ENCODE data around the gene SUDS3. TPM values are rescaled to one million over a fixed set of nuclear protein-coding genes. Genes with fewer than 3 reads are reported as not detected.

The SUDS3 gene
- total and polyA plus RNA-seq, 8 donors = 10.6 to 26.8 (median 15.0) TPM

DNA sequence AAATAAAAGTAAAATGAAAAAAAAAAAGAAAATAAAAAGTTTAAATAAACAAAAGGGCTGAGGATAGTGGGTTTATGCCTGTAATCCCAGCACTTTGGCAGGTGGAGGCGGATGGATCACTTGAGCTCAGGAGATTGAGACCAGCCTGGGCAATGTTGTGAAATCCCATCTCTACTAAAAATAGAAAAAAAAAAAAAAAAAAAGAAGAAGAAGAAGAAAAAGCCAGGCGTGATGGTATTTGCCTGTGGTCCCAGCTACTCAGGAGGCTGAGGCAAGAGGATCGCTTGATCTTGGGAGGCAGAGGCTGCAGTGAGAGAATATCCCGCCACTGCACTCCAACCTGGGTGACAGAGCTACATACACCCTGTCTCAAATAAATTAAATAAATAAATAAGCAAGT is 7.5 kb upstream of the SUDS3 start:
- no peak overlapping the region for H3K27ac ChIP-seq
- H3K27me3 ChIP-seq = no peaks in the 10 kb centered on the region
- peaks cover 3 to 5% (median 5%) of the 10 kb centered on the region in 3 donors for H3K4me1 ChIP-seq
- 94 to 95% methylated on average over 4 of the region's 4 CpGs for WGBS, 2 donors
- H3K4me3 ChIP-seq = no peak overlapping the region
- no peak for FAIRE-seq
- intact Hi-C loops (cut with DNase I) = no loop called here
- no peak for ATAC-seq
- no peaks in the 10 kb centered on the region for H3K9me3 ChIP-seq
- no peaks in the 10 kb centered on the region for H3K36me3 ChIP-seq
- no peak for DNase-seq
- TF ChIP-seq, protein P1, sequence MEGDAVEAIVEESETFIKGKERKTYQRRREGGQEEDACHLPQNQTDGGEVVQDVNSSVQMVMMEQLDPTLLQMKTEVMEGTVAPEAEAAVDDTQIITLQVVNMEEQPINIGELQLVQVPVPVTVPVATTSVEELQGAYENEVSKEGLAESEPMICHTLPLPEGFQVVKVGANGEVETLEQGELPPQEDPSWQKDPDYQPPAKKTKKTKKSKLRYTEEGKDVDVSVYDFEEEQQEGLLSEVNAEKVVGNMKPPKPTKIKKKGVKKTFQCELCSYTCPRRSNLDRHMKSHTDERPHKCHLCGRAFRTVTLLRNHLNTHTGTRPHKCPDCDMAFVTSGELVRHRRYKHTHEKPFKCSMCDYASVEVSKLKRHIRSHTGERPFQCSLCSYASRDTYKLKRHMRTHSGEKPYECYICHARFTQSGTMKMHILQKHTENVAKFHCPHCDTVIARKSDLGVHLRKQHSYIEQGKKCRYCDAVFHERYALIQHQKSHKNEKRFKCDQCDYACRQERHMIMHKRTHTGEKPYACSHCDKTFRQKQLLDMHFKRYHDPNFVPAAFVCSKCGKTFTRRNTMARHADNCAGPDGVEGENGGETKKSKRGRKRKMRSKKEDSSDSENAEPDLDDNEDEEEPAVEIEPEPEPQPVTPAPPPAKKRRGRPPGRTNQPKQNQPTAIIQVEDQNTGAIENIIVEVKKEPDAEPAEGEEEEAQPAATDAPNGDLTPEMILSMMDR (IDR thresholded peaks at IDR 0.05) = no peak

DNA sequence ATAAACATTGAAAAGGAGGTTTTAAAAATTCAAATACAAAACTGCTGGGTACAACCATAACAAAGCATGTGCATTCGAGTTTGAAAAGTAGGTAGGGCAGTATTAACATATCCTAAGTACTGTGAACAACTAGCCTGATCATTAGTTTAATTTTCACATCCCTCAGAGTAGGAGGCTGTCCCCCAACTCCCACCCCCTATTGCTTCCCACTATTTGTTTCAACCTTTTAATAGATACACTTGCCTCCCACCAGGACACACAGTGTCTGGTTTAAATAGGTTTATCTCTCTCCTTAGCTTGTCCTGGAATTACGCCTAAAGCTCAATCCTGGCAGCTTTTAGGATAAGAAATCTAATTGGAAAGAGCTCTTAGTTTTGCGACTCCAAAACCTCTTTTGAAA is 5.8 kb upstream of the SUDS3 start:
- ATAC-seq (no peak), FAIRE-seq (no peak), DNase-seq (no peak)
- Histone ChIP-seq H3K9me3 (no peaks in the 10 kb centered on the region), H3K36me3 (no peaks in the 10 kb centered on the region), H3K4me1 (peaks cover 7 to 9% (median 8%) of the 10 kb centered on the region in 3 donors), H3K4me3 (peak overlapping the region in 2 of 4 donors; percentile 68 to 89), H3K27ac (no peak overlapping the region), H3K27me3 (no peaks in the 10 kb centered on the region)
- TF ChIP-seq, protein P1 (IDR thresholded peaks at IDR 0.05) = no peak
- WGBS, 2 donors = 13 to 14% methylated on average over 3 of the region's 3 CpGs
- intact Hi-C loops (cut with DNase I) = loop anchor here in 1 of 3 donors (10.0 kb wide), 3 partner anchors 186 to 496 kb away; no protein-coding TSS in a partner anchor

DNA sequence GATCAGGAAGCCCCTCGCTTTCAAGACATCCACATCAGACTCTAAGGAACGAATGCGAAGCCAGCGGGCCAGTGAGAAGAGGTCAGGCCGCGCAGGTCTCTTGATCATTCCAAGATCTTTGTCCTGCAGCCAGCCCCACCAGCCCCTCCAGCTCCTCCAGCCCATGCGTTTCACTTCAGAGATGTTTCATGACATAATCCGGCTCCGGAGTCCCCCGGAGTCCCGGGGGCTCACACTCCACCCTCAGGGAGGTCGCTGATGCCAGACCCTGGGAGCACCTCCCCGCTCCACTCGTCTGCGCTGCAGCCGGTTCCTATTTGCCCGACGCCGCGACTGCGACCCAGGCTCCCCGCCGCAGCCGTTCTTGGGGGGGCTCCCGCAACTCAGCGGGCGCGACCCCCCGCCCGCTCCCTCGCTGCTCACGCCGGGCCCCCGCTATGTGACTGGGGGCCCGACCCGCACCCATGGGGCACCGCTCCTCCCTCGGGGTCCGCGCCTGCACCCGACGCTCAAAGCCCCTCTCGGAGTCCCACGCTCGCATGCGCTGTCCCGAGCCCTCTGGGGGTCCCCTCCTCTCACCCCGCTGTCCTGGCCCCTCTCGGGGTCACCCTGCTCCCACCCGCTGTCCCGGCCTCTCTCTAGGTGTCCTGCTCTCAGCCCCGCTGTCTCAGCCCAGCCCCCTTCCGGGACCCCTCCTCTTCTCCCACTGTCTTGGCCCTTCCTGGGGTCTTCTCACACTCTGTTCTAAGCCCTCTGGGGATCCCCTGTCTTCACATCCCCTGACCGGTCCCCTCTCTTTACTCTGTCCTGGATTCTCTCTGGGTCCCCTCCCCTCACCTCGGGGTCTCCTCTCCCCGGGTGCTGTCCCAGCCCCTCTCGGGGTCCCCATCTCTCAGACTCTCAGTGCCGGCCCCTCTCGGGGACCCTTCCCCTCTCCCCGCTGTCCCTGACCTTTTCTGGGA is 4.8 kb upstream of the SUDS3 start:
- Histone ChIP-seq H3K4me1 (peaks cover 7 to 12% (median 8%) of the 10 kb centered on the region in 3 donors), H3K9me3 (no peaks in the 10 kb centered on the region), H3K27me3 (no peaks in the 10 kb centered on the region), H3K27ac (no peak overlapping the region), H3K36me3 (no peaks in the 10 kb centered on the region), H3K4me3 (peak overlapping the region; percentile 68 to 93 (median 87))
- 0% methylated on average over 52 to 60 of the region's 60 CpGs for WGBS, 2 donors
- intact Hi-C loops (cut with DNase I) = loop anchor here in 1 of 3 donors (10.0 kb wide), 3 partner anchors 187 to 497 kb away; no protein-coding TSS in a partner anchor
- ATAC-seq (no peak), DNase-seq (peak in 5 of 6 donors; percentile 26 to 75 (median 40)), FAIRE-seq (no peak)
- TF ChIP-seq, protein P1 (IDR thresholded peaks at IDR 0.05) = no peak

DNA sequence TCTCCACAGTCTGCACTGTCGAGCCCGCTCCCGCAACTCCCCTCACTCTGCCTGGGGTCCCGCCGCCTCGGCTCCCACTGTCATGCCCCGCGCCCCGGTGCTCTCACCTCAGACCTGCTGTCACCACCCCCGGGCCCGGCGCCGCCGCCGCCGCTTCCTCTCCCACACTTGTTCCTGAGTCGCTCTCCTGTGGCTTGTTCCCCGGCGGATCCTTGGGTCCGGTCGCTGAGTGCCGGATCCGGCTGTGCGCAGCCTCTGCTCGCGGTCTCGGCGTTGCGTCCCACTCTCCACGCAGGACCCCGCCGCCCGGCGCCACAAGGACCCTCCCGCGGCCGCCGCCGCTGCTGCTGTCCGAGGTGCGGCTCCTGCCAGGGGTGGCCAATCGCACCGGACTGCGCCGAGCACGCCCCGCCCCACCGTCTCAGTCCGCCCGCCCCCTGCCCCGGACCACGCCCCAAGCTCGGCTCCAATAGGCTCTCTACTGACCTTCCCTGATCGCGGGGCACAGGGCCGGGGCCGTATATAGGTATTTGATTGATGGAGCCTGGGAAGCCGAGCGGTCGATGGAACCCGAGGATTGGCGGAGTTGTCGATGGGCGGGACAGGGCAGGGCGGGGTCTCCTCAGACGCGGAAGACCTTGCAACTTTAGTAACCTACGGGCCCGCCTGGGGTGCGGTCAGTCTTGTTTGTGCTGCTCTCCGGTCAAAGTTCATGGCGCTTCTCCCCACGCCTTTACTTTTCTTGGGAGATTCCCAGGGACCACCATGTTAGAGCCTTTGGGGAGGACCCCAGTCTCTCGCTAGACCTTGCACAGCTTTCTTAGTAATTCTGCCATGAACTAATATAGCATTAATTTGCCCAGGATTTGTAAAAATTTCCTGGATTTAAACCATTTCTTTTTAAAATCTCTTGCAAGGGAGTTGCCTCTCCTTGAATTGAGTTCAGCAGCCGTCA is 3.5 kb upstream of the SUDS3 start, which contains the start of gene TAOK3:
Gene TAOK3 (minus strand): TSS at position 367 of the 955 bp plus-strand sequence. CDS start 117,340 bp downstream, outside the sequence.
- ATAC-seq (peak; percentile 89 to 94 (median 90)), DNase-seq (peak; percentile 95 to 99 (median 98)), FAIRE-seq (no peak)
- Histone ChIP-seq H3K9me3 (no peaks in the 10 kb centered on the region), H3K36me3 (no peaks in the 10 kb centered on the region), H3K4me1 (peaks cover 7 to 12% (median 8%) of the 10 kb centered on the region in 3 donors), H3K4me3 (peak within 1 kb of the TSS; percentile 68 to 93 (median 87)), H3K27ac (peak within 1 kb of the TSS; percentile 31 to 94 (median 74)), H3K27me3 (no peaks in the 10 kb centered on the region)
- 0 to 1% methylated on average over 72 to 75 of the region's 75 CpGs for WGBS, 2 donors
- intact Hi-C loops (cut with DNase I) = loop anchor here in 1 of 3 donors (10.0 kb wide), 3 partner anchors 188 to 498 kb away; no protein-coding TSS in a partner anchor
- TF ChIP-seq, protein P1 (IDR thresholded peaks at IDR 0.05) = no peak
